Gastrocnemius medialis (tissue), 4 donors: ENCODE data around the gene TK1. TPM values are rescaled to one million over a fixed set of nuclear protein-coding genes. Genes with fewer than 3 reads are reported as not detected.

Experiments used
- ATAC-seq, 2 donors: fragments of 150-250 bp; one replicate each; pipeline ENCODE4 v1.9.1; 2016
- DNase-seq, 2 donors: peaks; one replicate each; pipeline ENCODE4 v3.0.0-alpha.2; 2019
- H3K27ac ChIP-seq, 4 donors: fragments of 200-600 bp; sonication (generic); 1 replicate in 1 of 4; 2 replicates in 3 of 4; pipeline ENCODE4 v1.5.1; 2016 to 2018; ENCODE audit warnings: mild to moderate bottlenecking in 2 of 4, moderate library complexity in 1 of 4
- H3K27me3 ChIP-seq, 3 donors: fragments of 200-600 bp; sonication (generic) in 2 of 3; 1 replicate in 1 of 3; 2 replicates in 2 of 3; pipeline versions ENCODE4 v1.5.1 to v1.6.0; 2016 to 2019; ENCODE audit warnings: mild to moderate bottlenecking in 1 of 3, moderate library complexity in 1 of 3
- H3K36me3 ChIP-seq, 2 donors: fragments of 200-600 bp; sonication (generic) in 1 of 2; one replicate each; pipeline ENCODE4 v1.5.1; 2017 to 2018
- H3K4me1 ChIP-seq, 2 donors: fragments of 200-600 bp; sonication (generic) in 1 of 2; one replicate each; pipeline ENCODE4 v1.5.1; 2016 to 2017; ENCODE audit warnings: mild to moderate bottlenecking in 2 of 2
- H3K4me3 ChIP-seq, 4 donors: fragments of 200-600 bp; sonication (generic) in 3 of 4; 1 replicate in 1 of 4; 2 replicates in 3 of 4; pipeline ENCODE4 v1.5.1; 2016 to 2019; ENCODE audit warnings: mild to moderate bottlenecking in 2 of 4
- H3K9me3 ChIP-seq, 3 donors: fragments of 200-600 bp; sonication (generic) in 2 of 3; 1 replicate in 1 of 3; 2 replicates in 2 of 3; pipeline ENCODE4 v1.5.1; 2016 to 2019
- POLR2A ChIP-seq, 2 donors: fragments of 450-650 bp; IDR thresholded peaks; one replicate each; pipeline ENCODE4 v1.6.1; 2017; ENCODE audit warnings: antibody characterized with exemption in 2 of 2, mild to moderate bottlenecking in 2 of 2, moderate library complexity in 2 of 2
- in situ Hi-C, 4 donors: fragments of 200-750 bp; cut with MboI; loops; one replicate each; pipeline versions ENCODE4 v1.15.0 to v1.8.0; 2017; ENCODE audit warnings: low sequenced_read_pairs in 4 of 4
- intact Hi-C: fragments of 100-400 bp; cut with DNase I; formaldehyde crosslinking; loops from one replicate; pipeline ENCODE4 v1.15.1; 2023; ENCODE audit warnings: low total_unique reads
- total RNA-seq, 4 donors: library from RNA; depleted of rRNA; stranded (reverse); fragments of >200 nt; gene quantifications; one replicate each; pipeline versions ENCODE4 v1.1.0 to v1.2.3, GENCODE V29; 2016
- TF ChIP-seq, protein P1 (sequence below), 5 experiments: fragments of 450-650 bp in 3 of 5; fragments of 200-600 bp in 2 of 5; sonication (generic) in 2 of 5; IDR thresholded peaks in 4 of 5; conservative IDR thresholded peaks in 1 of 5; 1 replicate in 4 of 5; 2 replicates in 1 of 5; pipeline ENCODE4 v1.5.1; 2016 to 2019; ENCODE audit warnings: antibody characterized with exemption in 5 of 5, mild to moderate bottlenecking in 3 of 5, moderate library complexity in 3 of 5

Gene TK1
- total RNA-seq, 4 donors from 2014 or later, result 0.22 to 2.1 (median 0.60) TPM

DNA sequence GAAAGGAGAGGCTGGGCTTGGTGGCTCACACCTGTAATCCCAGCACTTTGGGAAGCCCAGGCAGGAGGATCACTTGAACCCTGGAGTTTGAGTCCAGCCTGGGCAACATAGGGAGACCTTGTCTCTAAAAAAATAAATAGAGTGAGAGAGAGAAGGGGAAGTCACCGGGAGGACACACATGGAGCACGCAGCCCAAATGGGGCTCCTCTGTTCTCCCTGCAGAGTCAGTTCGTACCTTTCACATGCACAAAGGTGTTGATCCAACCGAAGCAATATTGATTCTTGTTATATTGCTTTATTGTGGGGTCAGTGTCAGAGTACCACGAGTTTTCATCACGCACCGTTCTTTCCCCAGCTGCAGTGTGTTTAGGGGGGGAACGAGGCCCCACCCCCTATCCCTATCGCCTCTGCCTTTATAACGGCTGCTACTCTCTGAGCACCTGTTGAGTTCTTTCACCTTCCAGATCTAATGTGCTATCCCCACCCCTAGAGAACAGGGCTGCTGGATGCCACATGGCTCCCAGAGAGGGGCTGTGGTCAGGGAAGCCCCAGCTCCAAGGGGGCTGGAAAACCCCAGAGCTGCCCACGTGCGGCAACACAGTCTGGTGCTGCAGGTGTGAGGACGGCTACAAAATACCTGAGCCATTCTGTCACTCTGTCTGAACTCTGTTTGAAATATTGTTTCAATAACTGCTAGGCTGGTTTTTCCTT is 43.6 kb upstream of the TK1 start:
- no peak overlapping the region for H3K4me3 ChIP-seq
- H3K4me1 ChIP-seq, result no peaks in the 10 kb centered on the region
- H3K9me3 ChIP-seq, result no peaks in the 10 kb centered on the region
- H3K36me3 ChIP-seq, result no peaks in the 10 kb centered on the region
- peaks cover 22 to 33% (median 29%) of the 10 kb centered on the region in 3 donors for H3K27me3 ChIP-seq
- TF ChIP-seq, protein P1, sequence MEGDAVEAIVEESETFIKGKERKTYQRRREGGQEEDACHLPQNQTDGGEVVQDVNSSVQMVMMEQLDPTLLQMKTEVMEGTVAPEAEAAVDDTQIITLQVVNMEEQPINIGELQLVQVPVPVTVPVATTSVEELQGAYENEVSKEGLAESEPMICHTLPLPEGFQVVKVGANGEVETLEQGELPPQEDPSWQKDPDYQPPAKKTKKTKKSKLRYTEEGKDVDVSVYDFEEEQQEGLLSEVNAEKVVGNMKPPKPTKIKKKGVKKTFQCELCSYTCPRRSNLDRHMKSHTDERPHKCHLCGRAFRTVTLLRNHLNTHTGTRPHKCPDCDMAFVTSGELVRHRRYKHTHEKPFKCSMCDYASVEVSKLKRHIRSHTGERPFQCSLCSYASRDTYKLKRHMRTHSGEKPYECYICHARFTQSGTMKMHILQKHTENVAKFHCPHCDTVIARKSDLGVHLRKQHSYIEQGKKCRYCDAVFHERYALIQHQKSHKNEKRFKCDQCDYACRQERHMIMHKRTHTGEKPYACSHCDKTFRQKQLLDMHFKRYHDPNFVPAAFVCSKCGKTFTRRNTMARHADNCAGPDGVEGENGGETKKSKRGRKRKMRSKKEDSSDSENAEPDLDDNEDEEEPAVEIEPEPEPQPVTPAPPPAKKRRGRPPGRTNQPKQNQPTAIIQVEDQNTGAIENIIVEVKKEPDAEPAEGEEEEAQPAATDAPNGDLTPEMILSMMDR (IDR thresholded peaks at IDR 0.05 in 4 of 5, conservative IDR thresholded peaks at IDR 0.05 in 1 of 5), result no peak
- no peak for TF ChIP-seq POLR2A (IDR thresholded peaks at IDR 0.05)
- in situ Hi-C loops (no loop called here), intact Hi-C loops (no loop called here)
- H3K27ac ChIP-seq, result no peak overlapping the region
- no peak for ATAC-seq
- no peak for DNase-seq

DNA sequence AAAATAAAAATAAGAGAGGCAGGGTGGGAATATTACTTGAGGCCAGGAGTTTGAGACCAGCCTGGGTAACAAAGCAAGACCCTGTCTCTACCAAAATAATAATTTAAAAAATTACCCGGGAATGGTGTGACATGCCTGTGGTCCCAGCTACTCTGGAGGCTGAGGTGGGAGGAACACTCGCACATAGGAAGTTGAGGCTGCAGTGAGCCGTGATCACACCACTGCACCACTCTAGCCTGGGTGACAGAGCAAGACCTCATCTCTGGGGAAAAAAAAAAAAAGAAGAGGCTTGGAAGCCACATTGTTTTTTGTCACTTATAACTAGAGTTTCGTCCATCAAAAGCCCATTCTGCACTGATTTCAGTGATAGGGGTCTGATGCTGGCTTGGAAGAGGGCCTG is 41.3 kb upstream of the TK1 start:
- Histone ChIP-seq H3K27me3 (peaks cover 22 to 33% (median 29%) of the 10 kb centered on the region in 3 donors), H3K36me3 (no peaks in the 10 kb centered on the region), H3K9me3 (no peaks in the 10 kb centered on the region), H3K4me3 (no peak overlapping the region), H3K27ac (no peak overlapping the region), H3K4me1 (peaks cover 3 to 6% of the 10 kb centered on the region in 2 donors)
- no peak for DNase-seq
- no peak for ATAC-seq
- no peak for TF ChIP-seq POLR2A (IDR thresholded peaks at IDR 0.05)
- TF ChIP-seq, protein P1 (IDR thresholded peaks at IDR 0.05 in 4 of 5, conservative IDR thresholded peaks at IDR 0.05 in 1 of 5), result no peak
- intact Hi-C loops (no loop called here), in situ Hi-C loops (no loop called here)

DNA sequence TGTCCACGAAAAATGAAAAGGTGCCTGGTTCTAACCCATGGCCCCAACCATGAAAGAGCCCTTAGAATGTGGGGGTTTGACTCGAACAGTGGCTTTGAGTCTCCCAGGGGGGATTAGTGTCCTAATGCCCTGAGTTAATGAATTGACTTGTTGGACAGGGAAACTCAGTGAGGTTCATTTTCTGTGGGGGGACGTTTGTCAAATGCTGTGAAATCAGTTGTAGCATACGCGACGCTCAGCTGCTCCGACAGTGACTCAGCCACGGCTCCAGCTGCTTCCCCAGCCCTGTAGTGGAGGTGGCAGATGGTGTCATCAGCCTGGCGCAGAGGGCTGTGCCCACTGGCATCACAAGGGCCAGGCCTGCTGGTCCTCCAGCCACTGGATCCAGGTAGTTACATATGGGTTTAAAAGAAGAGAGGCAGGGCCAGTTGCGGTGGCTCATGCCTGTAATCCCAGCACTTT is 40.6 kb upstream of the TK1 start:
- no peaks in the 10 kb centered on the region for H3K9me3 ChIP-seq
- no peak overlapping the region for H3K27ac ChIP-seq
- ATAC-seq (peak in 1 of 2 donors; percentile 24), DNase-seq (no peak)
- in situ Hi-C loops, result no loop called here
- intact Hi-C loops, result no loop called here
- no peak overlapping the region for H3K4me3 ChIP-seq
- peaks cover 3 to 6% of the 10 kb centered on the region in 2 donors for H3K4me1 ChIP-seq
- peaks cover 20 to 27% (median 26%) of the 10 kb centered on the region in 3 donors for H3K27me3 ChIP-seq
- no peak for TF ChIP-seq POLR2A (IDR thresholded peaks at IDR 0.05)
- TF ChIP-seq, protein P1 (IDR thresholded peaks at IDR 0.05 in 4 of 5, conservative IDR thresholded peaks at IDR 0.05 in 1 of 5), result no peak
- no peaks in the 10 kb centered on the region for H3K36me3 ChIP-seq

DNA sequence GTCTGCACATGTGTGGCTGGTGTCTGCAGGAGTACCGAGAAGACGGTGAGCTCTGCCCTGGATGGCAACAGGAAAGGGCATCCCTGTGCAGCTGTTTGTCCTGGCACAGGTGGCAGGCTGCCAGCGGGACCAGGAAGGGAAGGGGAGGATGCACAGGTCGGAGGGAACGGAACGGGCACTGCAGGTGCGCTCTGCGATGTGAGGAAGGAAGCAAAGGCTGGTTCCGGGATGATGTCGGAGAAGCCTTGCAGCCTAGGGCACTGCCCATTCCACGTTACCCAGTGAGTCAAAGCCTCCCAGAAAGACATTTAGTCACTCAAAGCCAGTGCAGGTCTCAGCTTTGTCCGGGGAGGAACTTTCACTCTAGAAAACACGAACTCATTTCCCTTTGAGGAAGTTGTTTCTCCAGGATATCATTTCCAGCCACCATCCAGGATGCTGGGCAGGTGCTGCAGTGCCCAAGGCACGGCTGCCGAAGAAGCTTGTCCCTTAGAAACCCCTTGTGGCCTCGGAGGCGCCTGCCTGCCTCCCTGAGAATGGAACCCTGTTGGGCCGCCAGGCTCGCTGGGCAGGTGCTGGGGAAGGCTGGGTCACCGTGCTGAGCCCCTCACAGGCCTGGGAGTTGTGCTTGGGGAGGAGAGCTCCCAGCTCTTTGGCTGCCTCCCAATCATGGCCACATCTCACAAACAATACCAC is 40.1 kb upstream of the TK1 start:
- in situ Hi-C loops, result no loop called here
- DNase-seq, result no peak
- no peak for ATAC-seq

More for the DNA sequence above, 40.1 kb upstream of the TK1 start:
- intact Hi-C loops, result no loop called here
- Histone ChIP-seq H3K4me1 (peaks cover 3 to 6% of the 10 kb centered on the region in 2 donors), H3K4me3 (no peak overlapping the region), H3K27ac (no peak overlapping the region), H3K36me3 (no peaks in the 10 kb centered on the region), H3K9me3 (no peaks in the 10 kb centered on the region), H3K27me3 (peaks cover 14 to 22% (median 21%) of the 10 kb centered on the region in 3 donors)
- TF ChIP-seq POLR2A (IDR thresholded peaks at IDR 0.05), result no peak
- TF ChIP-seq, protein P1 (IDR thresholded peaks at IDR 0.05 in 4 of 5, conservative IDR thresholded peaks at IDR 0.05 in 1 of 5), result no peak
